Activated CD8-positive, alpha-beta memory T cell treated with anti-CD3 and anti-CD28 coated beads for 36 hours (primary cell): Measurements from ENCODE around the gene TBC1D19. TPM values are rescaled to one million over a fixed set of nuclear protein-coding genes. Genes with fewer than 3 reads are reported as not detected.
"Not testable (repeated sequence)": the region's sequence is repeated elsewhere in the genome, so short reads cannot be mapped to it uniquely, and the experiment has no call there.

Experiments used
- CTCF ChIA-PET: fragments of 350-600 bp; sonication (Branson Sonifier 250); formaldehyde crosslinking; loops from one replicate; lab custom pipeline; 2021; ENCODE audit warnings: antibody characterized with exemption; lab: Charles Lee
- POLR2A ChIA-PET: fragments of 350-600 bp; sonication (Branson Sonifier 250); formaldehyde crosslinking; loops from one replicate; lab custom pipeline; 2021; ENCODE audit warnings: antibody characterized with exemption; lab: Charles Lee
- total RNA-seq, 2 experiments: library from RNA; stranded (reverse); gene quantifications; one replicate each; pipeline ENCODE4 v1.2.3, GENCODE V29; 2021

TBC1D19 gene
- 1 to 10 TPM; 4.2 to 5.6 TPM for total RNA-seq

- ChIA-PET POLR2A (interaction anchor here (0.6 to 0.9 kb wide), 3 partner anchors 264 to 730 kb away, joined by 3 to 6 read pairs (median 3); partner anchors contain the start of gene RBPJ), CTCF (no interaction called here)
Measured at GRCh38 chr4:26583865-26584652, at the start of gene TBC1D19. TBC1D19 (plus strand) TSS chr4:26584084; CDS start chr4:26584194, 110 bp downstream.

GRCh38 chr4:26542991-26543390 is 40.9 kb upstream of the TBC1D19 start:
- POLR2A ChIA-PET = no interaction called here
- CTCF ChIA-PET = interaction anchor here (0.6 kb wide), 1 partner anchor 99 kb away, joined by 3 read pairs; no protein-coding TSS in a partner anchor

- POLR2A ChIA-PET = no interaction called here
- CTCF ChIA-PET = no interaction called here
Measured at GRCh38 chr4:26544421-26544820, 39.5 kb upstream of the TBC1D19 start.

- CTCF ChIA-PET = not testable (repeated sequence)
Measured at GRCh38 chr4:26548379-26548778, 35.5 kb upstream of the TBC1D19 start.

GRCh38 chr4:26557164-26557563 is 26.7 kb upstream of the TBC1D19 start:
- ChIA-PET POLR2A (no interaction called here), CTCF (no interaction called here)

More at GRCh38 chr4:26548379-26548778, 35.5 kb upstream of the TBC1D19 start:
- POLR2A ChIA-PET = not testable (repeated sequence)

DNA sequence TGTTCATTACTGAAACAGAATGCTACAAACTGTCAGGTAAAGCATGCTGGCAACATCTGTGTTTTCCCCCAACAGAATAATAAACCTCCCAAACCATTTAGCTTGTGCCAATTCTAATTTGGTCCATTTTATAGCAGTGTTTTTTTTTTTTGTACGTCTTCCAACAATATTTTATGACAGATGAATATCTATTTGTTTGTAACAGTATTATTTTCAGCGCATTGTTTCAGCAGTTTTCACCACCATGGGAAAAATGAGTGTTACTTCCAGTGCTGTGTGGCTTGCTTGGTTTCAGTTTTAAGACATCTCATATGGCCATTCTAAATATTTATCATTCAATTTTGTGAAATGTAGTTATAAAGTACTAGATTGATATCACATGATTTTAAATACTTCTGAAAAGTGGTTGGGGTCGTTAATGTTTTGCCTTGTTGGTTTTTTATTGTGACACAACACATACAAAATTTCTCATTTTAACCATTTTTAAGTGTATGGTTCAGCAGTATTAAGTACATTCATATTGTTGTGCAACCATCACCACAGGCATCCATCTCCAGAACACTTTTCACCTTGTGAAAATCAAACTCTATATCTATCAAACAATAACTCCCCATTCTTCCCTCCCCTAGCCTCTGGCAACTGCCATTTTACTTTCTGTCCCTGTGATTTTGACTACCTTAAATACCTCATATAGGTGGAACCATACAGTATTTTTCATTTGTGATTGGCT is 25.6 kb upstream of the TBC1D19 start:
- ChIA-PET CTCF (no interaction called here), POLR2A (no interaction called here)

- ChIA-PET POLR2A (no interaction called here), CTCF (no interaction called here)
Measured at GRCh38 chr4:26566133-26566532, 17.8 kb upstream of the TBC1D19 start.

GRCh38 chr4:26568446-26568994 is 15.4 kb upstream of the TBC1D19 start:
- CTCF ChIA-PET = no interaction called here
- POLR2A ChIA-PET = no interaction called here

GRCh38 chr4:26570596-26570995 is 13.3 kb upstream of the TBC1D19 start:
- ChIA-PET CTCF (no interaction called here), POLR2A (no interaction called here)

- ChIA-PET CTCF (no interaction called here), POLR2A (no interaction called here)
Measured at GRCh38 chr4:26573389-26573794, 10.5 kb upstream of the TBC1D19 start.

DNA sequence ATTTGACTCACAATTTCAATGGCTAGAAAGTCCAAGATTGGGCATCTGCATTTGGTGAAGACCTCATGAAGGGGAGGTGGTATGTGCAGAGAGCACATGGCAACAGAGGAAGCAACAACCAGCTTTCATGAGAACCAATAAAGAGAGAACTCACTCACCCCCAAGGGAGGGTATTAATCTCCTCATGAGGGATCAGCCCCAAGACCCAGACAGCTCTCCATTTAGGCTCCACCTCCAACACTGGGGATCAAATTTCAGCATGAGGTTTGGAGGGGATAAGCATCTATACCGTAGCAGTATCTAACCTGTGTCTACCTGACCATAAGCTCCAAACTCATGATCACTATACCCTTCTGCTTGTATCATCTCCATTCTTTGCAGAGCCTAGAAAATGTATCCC is 9.3 kb upstream of the TBC1D19 start:
- ChIA-PET CTCF (no interaction called here), POLR2A (no interaction called here)

GRCh38 chr4:26576231-26576739 is 7.6 kb upstream of the TBC1D19 start:
- ChIA-PET POLR2A (no interaction called here), CTCF (no interaction called here)

- CTCF ChIA-PET = no interaction called here
- POLR2A ChIA-PET = no interaction called here
Measured at GRCh38 chr4:26577066-26577465, 6.8 kb upstream of the TBC1D19 start.

- ChIA-PET POLR2A (no interaction called here), CTCF (no interaction called here)
Measured at GRCh38 chr4:26579169-26579568, 4.7 kb upstream of the TBC1D19 start.

GRCh38 chr4:26581341-26581740 is 2.5 kb upstream of the TBC1D19 start:
- CTCF ChIA-PET, POLR2A ChIA-PET: not testable (repeated sequence)

DNA sequence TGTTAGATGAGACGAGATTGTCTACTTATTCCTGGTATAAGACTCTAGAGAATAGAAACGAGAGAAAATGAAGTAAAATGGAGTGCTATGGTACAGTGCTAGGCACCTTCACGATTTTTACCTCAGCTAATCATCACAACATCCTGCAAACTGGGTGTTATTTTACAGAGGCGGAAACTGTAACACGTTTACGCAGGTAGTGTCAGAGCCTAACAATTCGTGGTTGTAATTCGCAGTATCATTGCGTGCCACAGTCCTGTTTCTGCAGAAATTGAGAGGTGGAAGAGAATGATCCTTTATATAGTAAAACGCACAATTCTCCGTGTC is 383 bp upstream of the TBC1D19 start:
- ChIA-PET CTCF (no interaction called here), POLR2A (interaction anchor here (0.6 to 0.9 kb wide), 3 partner anchors 263 to 730 kb away, joined by 3 to 6 read pairs (median 3); partner anchors contain the start of gene RBPJ)

DNA sequence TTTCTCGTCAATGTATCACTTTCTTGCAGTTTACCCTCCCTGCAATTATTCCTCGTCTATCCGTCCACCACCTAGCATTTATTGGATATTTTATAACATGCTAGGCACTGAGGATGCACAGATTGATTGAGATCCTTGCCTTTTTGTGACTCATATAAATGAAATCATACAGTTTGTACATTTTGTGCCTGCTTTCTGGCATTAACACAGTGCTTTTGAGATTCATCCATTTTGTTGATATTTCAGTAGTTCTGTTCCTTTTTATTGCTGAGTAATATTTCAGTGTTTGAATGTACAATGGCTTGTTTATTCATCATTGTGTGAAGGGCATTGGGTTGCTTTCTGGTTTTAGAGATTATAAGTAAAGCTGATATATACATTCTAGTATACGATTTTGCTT is 841 bp downstream of the TBC1D19 start:
- POLR2A ChIA-PET = no interaction called here
- CTCF ChIA-PET = no interaction called here

- POLR2A ChIA-PET = no interaction called here
- CTCF ChIA-PET = no interaction called here
Measured at GRCh38 chr4:26589705-26590104, 5.8 kb downstream of the TBC1D19 start.

- CTCF ChIA-PET = no interaction called here
- POLR2A ChIA-PET = no interaction called here
Measured at GRCh38 chr4:26590639-26591038, 6.8 kb downstream of the TBC1D19 start.

- CTCF ChIA-PET, POLR2A ChIA-PET: not testable (repeated sequence)
Measured at GRCh38 chr4:26593557-26593956, 9.7 kb downstream of the TBC1D19 start.
